ENCODE results near the gene ZC3H18. TPM values are rescaled to one million over a fixed set of nuclear protein-coding genes. Genes with fewer than 3 reads are reported as not detected.

Gene ZC3H18
- polyA plus RNA-seq, 3 donors: 5.5 to 36.4 (median 6.8) TPM

DNA sequence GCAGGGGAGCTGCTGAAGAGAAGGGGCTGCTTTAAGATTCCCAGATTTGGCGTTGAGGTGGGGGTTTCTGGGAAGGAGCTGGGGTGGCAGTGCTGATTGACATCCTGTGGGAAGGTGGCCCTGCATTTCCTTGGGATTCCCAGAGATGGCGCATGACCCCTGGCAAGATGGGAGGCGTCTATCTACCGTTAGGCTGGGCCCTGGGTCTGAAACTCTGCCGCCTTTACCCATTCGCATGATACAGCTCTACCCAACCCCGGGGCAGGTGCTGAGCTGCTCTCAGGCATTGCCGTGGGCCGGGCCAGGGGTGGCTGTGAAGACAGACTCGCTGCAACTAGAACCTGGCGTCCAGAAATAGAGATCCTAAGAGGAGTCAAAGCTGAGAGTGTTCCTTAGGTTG lies 102.6 kb downstream of the ZC3H18 start:
- Histone ChIP-seq H3K79me2 (ENCODE audit: insufficient read depth, low read length) (no peaks in the 10 kb centered on the region), H3K9ac (ENCODE audit: insufficient read depth, low read length, poor library complexity, severe bottlenecking) (no peak overlapping the region), H3K4me1 (ENCODE audit: control insufficient read depth in 1 of 2, insufficient read depth in 2 of 2, low read length in 2 of 2) (no peaks in the 10 kb centered on the region), H3K27me3 (ENCODE audit: control insufficient read depth in 2 of 2, insufficient read depth in 2 of 2, low read length in 2 of 2) (no peaks in the 10 kb centered on the region), H3K36me3 (replicated peaks in 1 of 2; ENCODE audit: control insufficient read depth in 1 of 2, insufficient read depth in 2 of 2, low read length in 2 of 2) (peaks cover 15 to 22% of the 10 kb centered on the region in 2 donors), H4K20me1 (ENCODE audit: insufficient read depth, low read length) (peaks cover 7% of the 10 kb centered on the region), H3K4me3 (replicated peaks in 1 of 3; ENCODE audit: low read depth in 2 of 3, low read length in 3 of 3) (no peak overlapping the region), H3K9me3 (replicated peaks in 1 of 2; ENCODE audit: control insufficient read depth in 1 of 2, insufficient read depth in 1 of 2, low read length in 2 of 2) (no peaks in the 10 kb centered on the region), H2AFZ (ENCODE audit: insufficient read depth, low read depth, low read length, poor library complexity, severe bottlenecking) (no peak overlapping the region), H3K4me2 (replicated peaks; ENCODE audit: extremely low read depth, low read length, poor library complexity, severe bottlenecking) (no peak overlapping the region), H3K27ac (ENCODE audit: low read depth in 1 of 2, low read length in 2 of 2) (no peak overlapping the region)
- Mint-ChIP-seq H3K4me3 (no peak overlapping the region), H3K27me3 (ENCODE audit: low read depth in 3 of 3) (peaks cover 0 to 5% (median 2%) of the 10 kb centered on the region in 3 donors), H3K27ac (no peak overlapping the region), H3K36me3 (peaks cover 15 to 40% of the 10 kb centered on the region in 2 donors), H3K4me1 (no peaks in the 10 kb centered on the region), H3K9me3 (peaks cover 0 to 2% (median 0%) of the 10 kb centered on the region in 7 donors)
- DNase-seq: no peak
- intact Hi-C loops (cut with micrococcal nuclease): no loop called here
- TF ChIP-seq, protein P1, sequence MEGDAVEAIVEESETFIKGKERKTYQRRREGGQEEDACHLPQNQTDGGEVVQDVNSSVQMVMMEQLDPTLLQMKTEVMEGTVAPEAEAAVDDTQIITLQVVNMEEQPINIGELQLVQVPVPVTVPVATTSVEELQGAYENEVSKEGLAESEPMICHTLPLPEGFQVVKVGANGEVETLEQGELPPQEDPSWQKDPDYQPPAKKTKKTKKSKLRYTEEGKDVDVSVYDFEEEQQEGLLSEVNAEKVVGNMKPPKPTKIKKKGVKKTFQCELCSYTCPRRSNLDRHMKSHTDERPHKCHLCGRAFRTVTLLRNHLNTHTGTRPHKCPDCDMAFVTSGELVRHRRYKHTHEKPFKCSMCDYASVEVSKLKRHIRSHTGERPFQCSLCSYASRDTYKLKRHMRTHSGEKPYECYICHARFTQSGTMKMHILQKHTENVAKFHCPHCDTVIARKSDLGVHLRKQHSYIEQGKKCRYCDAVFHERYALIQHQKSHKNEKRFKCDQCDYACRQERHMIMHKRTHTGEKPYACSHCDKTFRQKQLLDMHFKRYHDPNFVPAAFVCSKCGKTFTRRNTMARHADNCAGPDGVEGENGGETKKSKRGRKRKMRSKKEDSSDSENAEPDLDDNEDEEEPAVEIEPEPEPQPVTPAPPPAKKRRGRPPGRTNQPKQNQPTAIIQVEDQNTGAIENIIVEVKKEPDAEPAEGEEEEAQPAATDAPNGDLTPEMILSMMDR (IDR thresholded peaks at IDR 0.05): no peak
- 71% methylated on average over 10 of the region's 11 CpGs for WGBS (ENCODE audit: insufficient coverage)

DNA sequence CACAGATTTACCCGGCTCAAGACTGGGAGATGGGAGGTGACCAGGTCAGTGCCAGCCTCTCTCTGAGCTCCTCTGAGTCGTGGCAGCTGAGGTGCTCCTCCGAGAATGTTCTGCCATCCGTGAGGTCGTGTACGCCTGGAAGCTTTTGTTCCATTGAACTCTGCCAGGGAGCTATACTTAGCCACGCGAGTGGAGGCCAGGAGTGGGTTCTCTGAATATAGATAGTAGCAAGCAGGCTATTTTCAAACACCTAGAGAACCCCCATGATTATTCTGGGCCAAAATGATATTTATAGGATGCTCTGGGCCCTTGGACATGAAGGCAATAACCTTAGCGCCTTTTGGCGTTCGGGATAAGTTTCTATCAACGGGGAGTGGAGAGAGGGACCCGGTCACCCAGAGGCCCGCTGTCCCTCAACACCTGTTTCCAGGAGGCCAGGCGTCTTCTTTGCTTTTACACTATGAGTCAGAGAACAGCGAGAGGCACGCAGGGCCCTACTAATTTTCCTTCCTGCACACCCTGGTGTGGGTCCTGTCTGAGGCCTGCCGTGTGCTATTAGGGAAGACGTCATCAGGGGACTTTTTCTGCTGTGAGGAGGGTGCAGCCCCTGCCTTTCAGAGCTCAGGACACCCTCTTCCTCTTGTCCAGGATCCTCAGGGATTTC lies 103.6 kb downstream of the ZC3H18 start:
- peaks cover 7% of the 10 kb centered on the region for H4K20me1 ChIP-seq (ENCODE audit: insufficient read depth, low read length)
- DNase-seq: no peak
- no peak overlapping the region for H3K4me3 Mint-ChIP-seq
- TF ChIP-seq, protein P1 (IDR thresholded peaks at IDR 0.05): no peak
- no peak overlapping the region for H3K4me3 ChIP-seq (replicated peaks in 1 of 3; ENCODE audit: low read depth in 2 of 3, low read length in 3 of 3)
- H3K4me1 ChIP-seq (ENCODE audit: control insufficient read depth in 1 of 2, insufficient read depth in 2 of 2, low read length in 2 of 2): no peaks in the 10 kb centered on the region
- no peaks in the 10 kb centered on the region for H3K4me1 Mint-ChIP-seq
- no peak overlapping the region for H3K9ac ChIP-seq (ENCODE audit: insufficient read depth, low read length, poor library complexity, severe bottlenecking)
- H3K27me3 ChIP-seq (ENCODE audit: control insufficient read depth in 2 of 2, insufficient read depth in 2 of 2, low read length in 2 of 2): no peaks in the 10 kb centered on the region
- no peaks in the 10 kb centered on the region for H3K79me2 ChIP-seq (ENCODE audit: insufficient read depth, low read length)
- WGBS (ENCODE audit: insufficient coverage): 95% methylated on average over 9 of the region's 19 CpGs
- H3K27ac Mint-ChIP-seq: peak overlapping the region in 1 of 7 donors; percentile 36
- H3K27me3 Mint-ChIP-seq (ENCODE audit: low read depth in 3 of 3): peaks cover 0 to 5% (median 2%) of the 10 kb centered on the region in 3 donors
- intact Hi-C loops (cut with micrococcal nuclease): no loop called here
- peaks cover 22 to 45% of the 10 kb centered on the region in 2 donors for H3K36me3 Mint-ChIP-seq
- H3K27ac ChIP-seq (ENCODE audit: low read depth in 1 of 2, low read length in 2 of 2): no peak overlapping the region
- no peak overlapping the region for H3K4me2 ChIP-seq (replicated peaks; ENCODE audit: extremely low read depth, low read length, poor library complexity, severe bottlenecking)
- H3K36me3 ChIP-seq (replicated peaks in 1 of 2; ENCODE audit: control insufficient read depth in 1 of 2, insufficient read depth in 2 of 2, low read length in 2 of 2): peaks cover 26 to 33% of the 10 kb centered on the region in 2 donors
- peaks cover 0 to 2% (median 0%) of the 10 kb centered on the region in 7 donors for H3K9me3 Mint-ChIP-seq
- H3K9me3 ChIP-seq (replicated peaks in 1 of 2; ENCODE audit: control insufficient read depth in 1 of 2, insufficient read depth in 1 of 2, low read length in 2 of 2): no peaks in the 10 kb centered on the region
- no peak overlapping the region for H2AFZ ChIP-seq (ENCODE audit: insufficient read depth, low read depth, low read length, poor library complexity, severe bottlenecking)

All from CD14-positive monocyte (primary cell).